GM21786 (cell line): Measurements from ENCODE around the gene ATG7.

Experiments
- ATAC-seq: cut with Tn5 transposase; IDR thresholded peaks from one replicate; pipeline ENCODE4 v1.9.1; 2021; ENCODE audit not compliant: unreplicated experiment

The ATG7 gene

GRCh38 chr3:11271986-11272904 lies at the start of gene ATG7:
ATG7 (plus strand) TSS chr3:11272397; CDS start chr3:11298696, 26,299 bp downstream.
- peak; percentile 95 for ATAC-seq

DNA sequence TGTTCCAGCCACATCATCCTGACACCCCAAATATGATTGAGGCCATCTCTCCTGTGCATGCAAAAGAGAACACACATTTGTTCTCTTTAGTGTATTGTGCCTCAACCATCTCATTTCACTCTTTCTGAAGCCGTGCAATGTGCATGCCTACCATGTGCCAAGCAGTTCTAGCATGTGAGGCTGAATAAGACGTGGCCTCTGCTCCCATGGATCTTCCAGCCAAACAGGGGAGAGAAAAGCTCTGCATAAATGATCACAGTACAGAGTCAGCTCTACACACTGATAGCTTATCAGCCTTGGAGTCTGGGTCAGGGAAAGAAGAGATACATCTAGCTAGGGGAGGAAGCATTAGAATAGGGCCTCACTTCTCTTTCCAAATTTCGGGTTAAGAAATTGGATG lies 48.2 kb upstream of the ATG7 start:
- no peak for ATAC-seq

GRCh38 chr3:11224870-11225229 lies 47.3 kb upstream of the ATG7 start:
- ATAC-seq = no peak

DNA sequence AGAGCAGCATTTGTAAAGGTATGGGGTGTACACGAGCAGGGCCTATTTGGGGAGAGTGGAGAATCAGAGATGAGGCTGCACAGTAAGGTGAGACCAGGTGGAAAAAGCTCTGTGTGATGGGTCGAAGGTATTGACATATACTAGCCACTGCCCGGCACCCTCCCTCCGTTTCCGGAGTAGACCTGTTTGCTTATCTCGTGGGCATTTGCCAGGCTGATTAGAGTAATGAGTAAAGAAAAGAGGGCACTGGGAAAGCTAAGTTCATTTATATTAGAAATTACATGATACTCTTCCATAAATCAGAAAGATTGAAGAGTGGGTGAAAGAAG lies 46.2 kb upstream of the ATG7 start:
- no peak for ATAC-seq

DNA sequence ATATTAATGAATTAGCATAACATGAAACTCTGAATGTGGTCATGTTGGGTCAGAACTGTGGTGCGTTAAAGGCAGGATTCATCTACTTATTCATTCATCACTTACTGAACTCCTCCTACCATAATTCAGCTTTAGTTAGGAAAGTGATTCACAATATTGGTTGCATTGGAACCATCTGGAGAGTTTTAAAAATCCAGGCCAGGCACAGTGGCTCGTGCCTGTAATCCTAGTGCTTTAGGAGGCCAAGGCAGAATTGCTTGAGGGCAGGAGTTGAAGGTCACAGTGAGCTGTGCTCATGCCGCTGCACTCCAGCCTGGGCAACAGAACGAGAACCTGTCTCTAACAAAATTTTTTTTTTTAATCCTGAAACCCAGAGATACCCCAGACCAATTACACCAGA lies 44.2 kb upstream of the ATG7 start:
- ATAC-seq = no peak

GRCh38 chr3:11230125-11230524 lies 42.1 kb upstream of the ATG7 start:
- ATAC-seq = no peak

GRCh38 chr3:11230832-11231231 lies 41.4 kb upstream of the ATG7 start:
- ATAC-seq = no peak

GRCh38 chr3:11235385-11235784 lies 36.8 kb upstream of the ATG7 start:
- no peak for ATAC-seq

GRCh38 chr3:11236588-11237461 lies 35.4 kb upstream of the ATG7 start:
- ATAC-seq = peak; percentile 48

DNA sequence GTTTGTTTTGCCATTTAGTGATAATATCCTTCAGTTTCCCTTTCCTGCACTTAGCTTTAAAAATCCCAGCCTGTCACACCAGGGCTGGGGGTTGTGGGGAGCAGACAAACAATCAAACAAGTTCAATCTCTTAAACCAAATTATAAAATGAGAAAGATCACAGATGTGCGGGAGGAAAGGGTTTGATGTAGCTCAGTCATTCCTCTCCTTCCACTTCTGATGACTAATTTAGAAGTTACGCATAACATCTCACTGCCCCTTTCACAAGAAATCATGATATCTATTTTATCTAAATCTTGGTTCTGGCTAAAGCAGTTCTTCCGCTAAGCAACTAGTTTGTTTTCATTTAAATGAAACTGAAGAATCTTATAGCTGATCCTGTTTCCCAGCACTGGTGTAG lies 34.1 kb upstream of the ATG7 start:
- ATAC-seq = no peak

GRCh38 chr3:11238880-11239279 lies 33.3 kb upstream of the ATG7 start:
- no peak for ATAC-seq

DNA sequence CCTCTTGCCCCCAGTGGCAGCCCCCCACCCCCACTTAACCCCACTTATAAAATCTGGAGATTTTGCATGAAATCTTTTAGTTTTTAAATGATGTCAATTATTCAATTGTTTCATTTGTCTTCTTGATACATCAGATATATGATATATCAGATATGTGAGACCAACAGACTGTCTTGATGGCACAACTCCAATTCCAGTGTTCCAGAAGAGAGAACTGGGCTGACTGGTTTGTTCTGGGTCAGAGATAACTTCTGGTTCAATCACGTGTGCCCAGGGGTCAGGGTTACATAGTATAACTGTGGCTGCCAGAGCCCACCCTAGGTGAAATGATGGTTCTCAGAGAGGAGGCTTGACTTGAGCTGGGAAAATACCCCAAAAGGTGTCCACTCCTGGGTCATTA lies 32.4 kb upstream of the ATG7 start:
- no peak for ATAC-seq

DNA sequence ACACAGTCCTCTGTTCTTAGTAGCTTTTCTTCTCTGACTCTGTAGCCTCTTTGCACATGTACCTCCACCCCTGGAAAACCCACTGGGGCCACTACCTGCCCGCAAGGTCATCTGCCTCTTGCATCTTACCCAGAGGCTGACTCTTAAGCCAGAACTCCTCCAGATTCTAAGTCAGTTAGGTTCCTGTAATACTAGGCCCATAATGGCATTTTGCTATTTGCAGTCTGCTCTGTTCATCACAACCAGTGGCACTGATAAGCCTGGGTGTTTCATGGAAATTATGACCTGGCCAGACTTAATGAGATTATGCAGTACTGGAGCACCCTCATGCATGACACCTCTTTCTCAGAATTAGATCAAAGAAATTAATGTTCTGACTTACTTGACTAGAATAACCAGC lies 31.7 kb upstream of the ATG7 start:
- ATAC-seq = no peak

- ATAC-seq = no peak
Observed at GRCh38 chr3:11244121-11244677, 28.0 kb upstream of the ATG7 start.

- no peak for ATAC-seq
Observed at GRCh38 chr3:11245276-11245675, 26.9 kb upstream of the ATG7 start.

DNA sequence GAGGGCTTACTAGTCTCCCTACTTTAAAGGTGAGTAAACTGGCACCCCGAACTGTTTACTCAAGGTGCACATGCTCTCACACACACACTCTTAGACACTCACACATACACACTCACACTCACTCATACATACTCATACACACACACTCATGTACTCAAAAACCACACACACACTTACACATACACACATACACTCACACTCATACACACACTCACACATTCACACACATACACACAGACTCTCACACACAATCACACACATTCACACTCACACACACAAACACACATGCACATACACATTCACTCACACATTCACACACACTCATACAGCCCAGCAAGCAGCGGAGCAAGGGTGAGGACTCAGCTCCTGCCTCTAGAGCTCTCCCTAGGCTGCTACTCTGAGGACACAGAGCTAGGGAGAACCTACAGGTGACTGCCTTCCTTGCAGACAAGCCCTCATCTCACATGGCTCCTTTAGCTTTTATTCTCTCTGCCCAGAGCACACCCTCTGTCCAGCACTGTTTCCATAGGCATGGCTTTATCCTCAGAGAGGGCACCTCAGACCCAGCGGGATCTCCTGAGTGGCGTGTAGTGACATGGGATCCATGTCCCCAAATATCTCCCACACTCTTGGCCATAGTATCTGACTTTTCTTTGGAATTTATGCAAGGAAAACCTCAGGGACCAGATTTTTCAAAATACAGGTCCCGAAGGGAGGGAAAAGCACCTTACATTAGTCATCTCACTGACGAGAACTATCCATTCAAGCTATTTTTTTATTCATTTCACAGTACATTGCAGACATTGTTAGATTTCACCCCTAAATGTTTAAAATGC lies 26.2 kb upstream of the ATG7 start:
- ATAC-seq = no peak

- ATAC-seq = no peak
Observed at GRCh38 chr3:11246663-11246970, 25.6 kb upstream of the ATG7 start.

GRCh38 chr3:11247362-11247761 lies 24.8 kb upstream of the ATG7 start:
- ATAC-seq = no peak

DNA sequence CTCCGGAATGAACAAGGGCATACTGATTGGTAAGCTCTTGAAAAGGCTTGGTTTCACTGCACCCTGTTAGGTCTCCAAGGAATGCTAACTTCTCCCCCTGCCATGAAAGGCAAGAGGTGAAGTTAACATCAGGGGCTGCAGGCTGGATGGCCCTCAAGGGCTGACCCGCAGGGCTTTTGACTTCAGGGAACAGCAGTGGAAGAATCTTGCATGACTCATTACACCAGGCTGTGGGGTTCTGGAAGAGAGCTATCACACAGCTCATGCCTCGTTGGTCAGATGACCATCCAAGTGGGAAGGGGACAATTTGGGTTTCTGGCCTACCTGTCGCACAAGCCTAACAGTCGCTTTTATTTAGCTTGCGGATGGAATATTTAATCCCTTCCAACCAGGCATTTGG lies 23.6 kb upstream of the ATG7 start:
- no peak for ATAC-seq

DNA sequence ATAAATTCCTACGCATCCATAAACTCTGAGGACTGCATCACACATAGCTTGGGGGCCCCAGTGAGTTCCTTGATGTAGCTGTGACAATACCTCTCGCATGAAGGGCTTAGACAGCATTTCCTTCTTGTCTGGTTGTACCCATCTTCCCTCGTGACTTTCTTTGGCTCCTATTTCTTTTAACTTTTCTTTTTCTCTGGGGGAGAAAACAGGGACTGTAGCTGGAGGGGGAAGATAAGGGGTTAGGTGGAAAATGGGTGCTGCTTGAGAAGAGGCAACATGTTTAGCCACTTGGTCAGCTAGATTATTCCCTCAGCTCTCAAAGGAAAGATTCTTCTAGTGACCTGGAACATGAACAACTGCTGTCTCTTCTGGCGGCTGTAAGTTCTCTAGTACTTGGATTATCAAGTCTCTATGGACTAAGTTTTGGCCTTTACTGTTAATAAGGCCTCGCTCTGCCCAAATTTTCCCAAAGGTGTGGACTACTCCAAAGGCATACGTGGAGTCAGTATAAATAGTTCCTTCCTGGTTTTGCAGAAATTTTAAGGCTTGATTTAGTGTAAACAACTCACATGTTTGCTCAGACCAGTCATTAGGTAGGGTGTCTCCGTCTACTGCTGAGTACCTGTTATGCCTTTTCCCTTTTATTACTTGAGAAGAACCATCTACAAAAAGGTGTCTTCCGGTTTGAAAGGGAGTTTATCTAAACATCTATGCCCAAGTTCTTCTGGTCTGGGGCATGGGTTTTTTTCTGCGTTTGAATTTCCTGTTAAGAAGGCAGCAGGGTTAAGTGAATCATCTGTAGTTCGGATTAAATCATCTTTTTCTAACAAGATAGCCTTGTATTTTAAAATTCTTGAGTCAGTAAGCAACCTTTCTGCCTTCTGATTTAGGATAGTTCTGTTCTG lies 21.0 kb upstream of the ATG7 start:
- ATAC-seq = no peak
